K562 (cell line): Measurements from ENCODE around the gene AJUBA. TPM values are rescaled to one million over a fixed set of nuclear protein-coding genes. Genes with fewer than 3 reads are reported as not detected.

ENCODE experiments used
- ATAC-seq: fragments of 200-7000 bp; cut with Tn5 transposase; 3 replicates; pipeline ENCODE4 v1.9.1; 2020; ENCODE audit warnings: moderate library complexity
- BruUV-seq: library from RNA; stranded (reverse); fragments of 400-500 nt; replicated peaks from 2 replicates; lab custom pipeline; 2021; lab: Mats Ljungman, UMichigan
- CTCF ChIA-PET: fragments of 300-600 bp; formaldehyde crosslinking; extraction: SDS; loops from one replicate; lab custom pipeline; 2021; ENCODE audit warnings: low intra/inter-chr PET ratio; lab: Yijun Ruan, JAX
- POLR2A ChIA-PET: fragments of 300-600, 350-650 bp; sonication (Branson Sonifier 250); formaldehyde crosslinking; extraction: SDS; loops from one replicate; lab custom pipeline; 2021; ENCODE audit warnings: antibody characterized with exemption, inconsistent platforms; lab: Yijun Ruan, JAX
- DNase-seq, 4 experiments: peaks; one replicate each; pipeline versions ENCODE4 v3.0.0 to v3.0.0-alpha.2; 2011 to 2018; ENCODE audit warnings: low spot score in 3 of 4, mixed read lengths in 3 of 4; ENCODE audit errors: extremely low read depth in 1 of 4
- FAIRE-seq: peaks from 2 replicates; lab custom pipeline; 2011; peaks lifted over from hg19 to GRCh38; lab: Jason Lieb, UNC
- H2AFZ ChIP-seq: 2 replicates; pipeline ENCODE4 v1.6.0; 2011; ENCODE audit warnings: low read depth, low read length, control low read depth, inconsistent platforms
- H3K27ac ChIP-seq: fragments of 200-600 bp; 3 replicates; pipeline ENCODE4 v1.8.0; 2011; ENCODE audit warnings: low read depth, mild to moderate bottlenecking, control low read depth, inconsistent platforms, low read length, moderate library complexity, mixed read lengths; ENCODE audit errors: extremely low read depth
- H3K27me3 ChIP-seq, 2 experiments: fragments of 300-600 bp in 1 of 2; 2 replicates in 1 of 2; 3 replicates in 1 of 2; pipeline versions ENCODE4 v1.6.0 to v1.8.0; 2011; ENCODE audit warnings: inconsistent platforms in 2 of 2, low read length in 2 of 2, mild to moderate bottlenecking in 1 of 2, mixed read lengths in 1 of 2, moderate library complexity in 1 of 2; ENCODE audit not compliant: control insufficient read depth in 2 of 2, insufficient read depth in 2 of 2
- H3K36me3 ChIP-seq: fragments of 300-600 bp; 3 replicates; pipeline ENCODE4 v1.8.0; 2011; ENCODE audit warnings: mild to moderate bottlenecking, low read length, inconsistent platforms; ENCODE audit not compliant: control insufficient read depth, insufficient read depth
- H3K4me1 ChIP-seq, 2 experiments: fragments of 200-600 bp in 1 of 2; replicated peaks in 1 of 2; 2 replicates in 1 of 2; 3 replicates in 1 of 2; pipeline versions ENCODE4 v1.5.1 to v1.8.0; 2011; ENCODE audit warnings: inconsistent platforms in 2 of 2, low read length in 2 of 2, mild to moderate bottlenecking in 1 of 2, mixed read lengths in 1 of 2, moderate library complexity in 1 of 2; ENCODE audit not compliant: control insufficient read depth in 2 of 2, insufficient read depth in 2 of 2
- H3K4me2 ChIP-seq: 2 replicates; pipeline ENCODE4 v1.6.1; 2011; ENCODE audit warnings: low read length, control low read depth, inconsistent platforms, mixed read lengths; ENCODE audit not compliant: insufficient read depth
- H3K4me3 ChIP-seq: fragments of 200-600 bp; sonication (generic), shearing (Covaris generic); 2 replicates; pipeline ENCODE4 v1.5.1; 2016; ENCODE audit warnings: control low read depth, inconsistent platforms
- H3K79me2 ChIP-seq: fragments of 200-600 bp; 3 replicates; pipeline ENCODE4 v1.8.0; 2011; ENCODE audit warnings: low read length, inconsistent platforms; ENCODE audit not compliant: control insufficient read depth, insufficient read depth
- H3K9ac ChIP-seq, 2 experiments: 2 replicates each; pipeline versions ENCODE4 v1.6.0 to v1.6.1; 2011; ENCODE audit warnings: low read depth in 2 of 2, low read length in 2 of 2, control low read depth in 1 of 2, inconsistent platforms in 1 of 2, mild to moderate bottlenecking in 1 of 2, mixed read lengths in 1 of 2; ENCODE audit not compliant: insufficient read depth in 1 of 2
- H3K9me1 ChIP-seq: one replicate; pipeline ENCODE4 v1.6.0; 2011; ENCODE audit warnings: inconsistent platforms, mild to moderate bottlenecking, low read length, moderate library complexity; ENCODE audit not compliant: control insufficient read depth, insufficient read depth
- H3K9me3 ChIP-seq: replicated peaks from 2 replicates; pipeline ENCODE4 v1.5.1; 2011; ENCODE audit warnings: low read depth, low read length, inconsistent platforms; ENCODE audit not compliant: control insufficient read depth, insufficient read depth
- H4K20me1 ChIP-seq: replicated peaks from 2 replicates; pipeline ENCODE4 v1.6.1; 2011; ENCODE audit warnings: low read length, inconsistent platforms, mixed read lengths; ENCODE audit not compliant: control insufficient read depth, insufficient read depth
- BRF1 ChIP-seq: IDR thresholded peaks from 3 replicates; pipeline ENCODE4 v1.6.1; 2011; ENCODE audit warnings: borderline replicate concordance, mild to moderate bottlenecking; ENCODE audit not compliant: insufficient read length; ENCODE audit errors: extremely low read depth
- HSF4 ChIP-seq: fragments of 250-450 bp; sonication (Bioruptor Pico); IDR thresholded peaks from 2 replicates; pipeline ENCODE4 v2.1.2; 2022; ENCODE audit warnings: mild to moderate bottlenecking, moderate library complexity, borderline replicate concordance
- L3MBTL2 ChIP-seq: fragments of 450-650 bp; IDR thresholded peaks from 2 replicates; pipeline ENCODE4 v1.6.1; 2016; ENCODE audit warnings: mild to moderate bottlenecking, moderate library complexity
- MXD1 ChIP-seq: fragments of 250-450 bp; sonication (Bioruptor Pico); IDR thresholded peaks from 2 replicates; pipeline ENCODE4 v1.8.0; 2021; ENCODE audit warnings: borderline replicate concordance, mild to moderate bottlenecking, moderate library complexity; ENCODE audit not compliant: poor library complexity, severe bottlenecking
- SAFB ChIP-seq: fragments of 200-400 bp; formaldehyde crosslinking; IDR thresholded peaks from 2 replicates; pipeline ENCODE4 v1.6.1; 2017; ENCODE audit warnings: low read depth, low read length, borderline replicate concordance
- SRSF3 ChIP-seq: fragments of 200-400 bp; formaldehyde crosslinking; IDR thresholded peaks from 2 replicates; pipeline ENCODE4 v1.6.1; 2016; ENCODE audit warnings: mild to moderate bottlenecking, low read length, moderate library complexity; ENCODE audit not compliant: insufficient read depth
- ZNF274 ChIP-seq: IDR thresholded peaks from 2 replicates; pipeline ENCODE4 v1.6.1; 2011; ENCODE audit warnings: low read depth, mild to moderate bottlenecking, low read length, moderate library complexity, borderline replicate concordance
- ZNF583 ChIP-seq: fragments of 250-450 bp; sonication (Bioruptor Pico); IDR thresholded peaks from 2 replicates; pipeline ENCODE4 v1.4.0; 2020
- ZSCAN29 ChIP-seq: fragments of 450-650 bp; IDR thresholded peaks from 2 replicates; pipeline ENCODE4 v1.6.1; 2017
- WGBS: fragments of 100-300 bp; shearing (Covaris generic); methylation state at CpG from one replicate; pipeline ENCODE4 v1.1.6; 2016; ENCODE audit warnings: low coverage, mixed read lengths; ENCODE audit not compliant: insufficient coverage; ENCODE audit errors: missing lambda C conversion rate; 5-methylcytosine and 5-hydroxymethylcytosine counted together
- in situ Hi-C: fragments of 300-500 bp; cut with MboI; formaldehyde crosslinking; loops from 4 replicates; pipeline ENCODE4 v1.15.0; 2018; ENCODE audit warnings: inconsistent platforms, mixed read lengths
- intact Hi-C: fragments of 100-400 bp; cut with micrococcal nuclease; formaldehyde crosslinking; loops from 2 replicates; pipeline ENCODE4 v1.14.2; 2022
- polyA plus RNA-seq, 8 experiments: library from polyadenylated mRNA; depleted of rRNA in 4 of 8; stranded (reverse) in 5 of 8; unstranded in 3 of 8; fragments of >200 nt; fragmentation: Nextera tagmentation in 2 of 8; fragmentation: Illumina TruSeq in 1 of 8; extraction: Ambion mirVana in 2 of 8; extraction: Trizol in 1 of 8; gene quantifications; 2 replicates each; pipeline versions ENCODE4 v1.2.1 to v1.2.3, GENCODE V29; 2011 to 2014; ENCODE audit warnings: inconsistent platforms in 1 of 8, missing spikeins in 1 of 8
- total RNA-seq, 7 experiments: library from RNA; depleted of rRNA in 6 of 7; stranded (reverse); fragments of >200 nt in 6 of 7; fragmentation: Illumina TruSeq in 2 of 7; extraction: Trizol in 2 of 7; gene quantifications; 2 replicates each; pipeline versions ENCODE4 v1.2.1 to v1.2.3, GENCODE V29; 2011 to 2021; ENCODE audit warnings: low replicate concordance in 1 of 7
- TF ChIP-seq, protein P1 (sequence below): sonication (generic); formaldehyde crosslinking; IDR thresholded peaks from 2 replicates; pipeline ENCODE4 v1.8.0; 2023; ENCODE audit warnings: mild to moderate bottlenecking, missing genetic modification reagents
- TF ChIP-seq, protein P2 (sequence below), 2 experiments: IDR thresholded peaks; 2 replicates each; pipeline ENCODE4 v1.6.1; 2011; ENCODE audit warnings: borderline replicate concordance in 1 of 2, control low read depth in 1 of 2, low read depth in 1 of 2, low read length in 1 of 2, mild to moderate bottlenecking in 1 of 2, mixed read lengths in 1 of 2, moderate library complexity in 1 of 2; ENCODE audit not compliant: insufficient read depth in 1 of 2, insufficient read length in 1 of 2, poor library complexity in 1 of 2, severe bottlenecking in 1 of 2; ENCODE audit errors: extremely low read depth in 1 of 2

Gene AJUBA
- total and polyA plus RNA-seq, 9 of the 15 experiments (the other 6 are each of a cell fraction or from before 2014, with no cell fraction given), result 0.73 to 4.7 (median 2.8) TPM

- Histone ChIP-seq H2AFZ (no peak overlapping the region), H3K27ac (no peak overlapping the region), H3K36me3 (no peaks in the 10 kb centered on the region), H3K9ac (no peak overlapping the region), H3K9me3 (no peaks in the 10 kb centered on the region), H3K4me2 (no peak overlapping the region), H3K4me3 (no peak overlapping the region), H3K4me1 (peaks cover 9 to 12% of the 10 kb centered on the region in 2 experiments; a peak in 4 of 5 replicates), H3K9me1 (no peaks in the 10 kb centered on the region), H4K20me1 (no peaks in the 10 kb centered on the region), H3K79me2 (no peaks in the 10 kb centered on the region), H3K27me3 (no peaks in the 10 kb centered on the region)
- WGBS, result 16% methylated on average over 2 of the region's 2 CpGs
- intact Hi-C loops (loop anchor here (5.0 kb wide), 1 partner anchor 135 kb away; no protein-coding TSS in a partner anchor), in situ Hi-C loops (no loop called here)
- ATAC-seq, result no peak
- POLR2A ChIA-PET, result interaction anchor here (0.5 to 2.7 kb wide), 12 partner anchors 10 to 316 kb away, joined by 3 to 18 read pairs (median 4); partner anchors contain the start of genes ACIN1, AJUBA, C14orf119 and HAUS4
- BruUV-seq, result no TSS peak
- CTCF ChIA-PET, result interaction anchor here (1.0 to 2.6 kb wide), 4 partner anchors 10 to 415 kb away, joined by 3 to 27 read pairs (median 14); partner anchors contain the start of genes AJUBA and CDH24
- FAIRE-seq, result no peak
- DNase-seq, result no peak
- TF ChIP-seq SRSF3 (no peak), HSF4 (no peak), SAFB (no peak), ZSCAN29 (no peak), ZNF583 (no peak), MXD1 (no peak), ZNF274 (no peak), BRF1 (no peak), L3MBTL2 (no peak)
- TF ChIP-seq, protein P1, sequence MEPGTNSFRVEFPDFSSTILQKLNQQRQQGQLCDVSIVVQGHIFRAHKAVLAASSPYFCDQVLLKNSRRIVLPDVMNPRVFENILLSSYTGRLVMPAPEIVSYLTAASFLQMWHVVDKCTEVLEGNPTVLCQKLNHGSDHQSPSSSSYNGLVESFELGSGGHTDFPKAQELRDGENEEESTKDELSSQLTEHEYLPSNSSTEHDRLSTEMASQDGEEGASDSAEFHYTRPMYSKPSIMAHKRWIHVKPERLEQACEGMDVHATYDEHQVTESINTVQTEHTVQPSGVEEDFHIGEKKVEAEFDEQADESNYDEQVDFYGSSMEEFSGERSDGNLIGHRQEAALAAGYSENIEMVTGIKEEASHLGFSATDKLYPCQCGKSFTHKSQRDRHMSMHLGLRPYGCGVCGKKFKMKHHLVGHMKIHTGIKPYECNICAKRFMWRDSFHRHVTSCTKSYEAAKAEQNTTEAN, result no peak
- TF ChIP-seq, protein P2, sequence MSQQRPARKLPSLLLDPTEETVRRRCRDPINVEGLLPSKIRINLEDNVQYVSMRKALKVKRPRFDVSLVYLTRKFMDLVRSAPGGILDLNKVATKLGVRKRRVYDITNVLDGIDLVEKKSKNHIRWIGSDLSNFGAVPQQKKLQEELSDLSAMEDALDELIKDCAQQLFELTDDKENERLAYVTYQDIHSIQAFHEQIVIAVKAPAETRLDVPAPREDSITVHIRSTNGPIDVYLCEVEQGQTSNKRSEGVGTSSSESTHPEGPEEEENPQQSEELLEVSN (IDR thresholded peaks at IDR 0.05; ENCODE audit: borderline replicate concordance in 1 of 2, extremely low read depth in 1 of 2, insufficient read depth in 1 of 2, insufficient read length in 1 of 2, low read depth in 1 of 2, low read length in 1 of 2, poor library complexity in 1 of 2, severe bottlenecking in 1 of 2), result no peak
These were observed 9.9 kb downstream of the AJUBA start for GRCh38 chr14:22972313-22972930.
